Mammary epithelial cell (primary cell): ENCODE measurements around the gene PLA2G5.

Source experiments
- CTCF ChIP-seq, 2 donors: IDR thresholded peaks in 1 of 2; conservative IDR thresholded peaks in 1 of 2; 2 replicates each; pipeline ENCODE4 v1.5.1; 2011 to 2012; ENCODE audit warnings: inconsistent platforms in 2 of 2, low read length in 2 of 2, mild to moderate bottlenecking in 2 of 2, control low read depth in 1 of 2, low read depth in 1 of 2; ENCODE audit not compliant: insufficient read depth in 1 of 2; ENCODE audit errors: extremely low read depth in 1 of 2
- EZH2 ChIP-seq: IDR thresholded peaks from 2 replicates; pipeline ENCODE4 v1.6.1; 2012; ENCODE audit warnings: low read length, inconsistent platforms, borderline replicate concordance

GRCh38 chr1:20051218-20051829 is 18.7 kb upstream of the PLA2G5 start:
- TF ChIP-seq CTCF (conservative IDR thresholded peaks at IDR 0.05 in 1 of 2, IDR thresholded peaks at IDR 0.05 in 1 of 2; ENCODE audit: extremely low read depth in 1 of 2, insufficient read depth in 1 of 2, low read depth in 1 of 2, low read length in 2 of 2) (no peak), EZH2 (no peak)
